HL-60 (cell line): ENCODE data around the gene TEKTIP1.

Experiments
- DNase-seq, 2 experiments: peaks; one replicate each; pipeline ENCODE4 v3.0.0-alpha.2; 2010 to 2020; ENCODE audit warnings: low read depth in 1 of 2, low spot score in 1 of 2
- H3K27ac ChIP-seq: fragments of 250-450 bp; sonication (Bioruptor Pico); replicated peaks from 2 replicates; pipeline ENCODE4 v1.5.1; 2020; ENCODE audit warnings: mild to moderate bottlenecking, moderate library complexity
- H3K27me3 ChIP-seq: fragments of 250-450 bp; sonication (Bioruptor Pico); 2 replicates; pipeline ENCODE4 v1.5.1; 2021; ENCODE audit warnings: mild to moderate bottlenecking, moderate library complexity; ENCODE audit not compliant: insufficient read depth, poor library complexity, severe bottlenecking
- H3K4me3 ChIP-seq: replicated peaks from 2 replicates; pipeline ENCODE4 v1.5.1; 2011; ENCODE audit warnings: mild to moderate bottlenecking, control low read depth, low read length; ENCODE audit not compliant: insufficient read depth
- CTCF ChIP-seq: IDR thresholded peaks from one replicate; pipeline ENCODE4 v1.5.1; 2011; ENCODE audit warnings: low read length, control low read depth, inconsistent platforms; ENCODE audit not compliant: insufficient read depth
- GABPA ChIP-seq: IDR thresholded peaks from 2 replicates; pipeline ENCODE4 v1.6.1; 2012; ENCODE audit warnings: low read depth
- POLR2AphosphoS5 ChIP-seq: IDR thresholded peaks from 2 replicates; pipeline ENCODE4 v1.6.1; 2012; ENCODE audit warnings: low read depth
- REST ChIP-seq: IDR thresholded peaks from 2 replicates; pipeline ENCODE4 v1.6.1; 2012; ENCODE audit warnings: low read depth; ENCODE audit not compliant: insufficient replicate concordance
- SPI1 ChIP-seq: IDR thresholded peaks from 2 replicates; pipeline ENCODE4 v1.6.1; 2012; ENCODE audit warnings: low read depth, mild to moderate bottlenecking, borderline replicate concordance

The TEKTIP1 gene

GRCh38 chr19:3585301-3586126 is 46.5 kb downstream of the TEKTIP1 start, which contains the start of gene GIPC3:
GIPC3 (plus strand) TSS chr19:3585478; CDS start chr19:3585598, 120 bp downstream.
- H3K4me3 ChIP-seq = no peak within 1 kb of the TSS
- DNase-seq = no peak
- no peak within 1 kb of the TSS for H3K27ac ChIP-seq
- TF ChIP-seq CTCF (no peak), REST (no peak), SPI1 (no peak), GABPA (no peak), POLR2AphosphoS5 (no peak)
- H3K27me3 ChIP-seq = peaks cover 10% of the 10 kb centered on the region

- no peak for DNase-seq
- no peak overlapping the region for H3K27ac ChIP-seq
- no peak overlapping the region for H3K4me3 ChIP-seq
- TF ChIP-seq POLR2AphosphoS5 (no peak), REST (no peak), SPI1 (no peak), CTCF (no peak), GABPA (no peak)
- peaks cover 10% of the 10 kb centered on the region for H3K27me3 ChIP-seq
These were observed 47.2 kb downstream of the TEKTIP1 start for GRCh38 chr19:3586127-3586626.

- no peak for TF ChIP-seq POLR2AphosphoS5
- TF ChIP-seq REST = no peak
- no peak for TF ChIP-seq CTCF
- no peak for TF ChIP-seq SPI1
- TF ChIP-seq GABPA = no peak
- no peak for DNase-seq
- Histone ChIP-seq H3K27ac (no peak overlapping the region), H3K4me3 (no peak overlapping the region), H3K27me3 (peaks cover 10% of the 10 kb centered on the region)
These were observed 47.9 kb downstream of the TEKTIP1 start for GRCh38 chr19:3586707-3587346.
